Stimulated activated CD8-positive, alpha-beta memory T cell treated with anti-CD3 and anti-CD28 coated beads, Interleukin-15, amount 100 ng/mL, for 4 hours (primary cell): ENCODE measurements around the gene HLA-DOA.

ENCODE experiments used
- DNase-seq, 2 donors: peaks; one replicate each; pipeline ENCODE4 v3.0.0-alpha.2; 2020; ENCODE audit warnings: low read depth in 2 of 2

The HLA-DOA gene

GRCh38 chr6:32963866-32964265 lies 45.5 kb downstream of the HLA-DOA start:
- no peak for DNase-seq

DNA sequence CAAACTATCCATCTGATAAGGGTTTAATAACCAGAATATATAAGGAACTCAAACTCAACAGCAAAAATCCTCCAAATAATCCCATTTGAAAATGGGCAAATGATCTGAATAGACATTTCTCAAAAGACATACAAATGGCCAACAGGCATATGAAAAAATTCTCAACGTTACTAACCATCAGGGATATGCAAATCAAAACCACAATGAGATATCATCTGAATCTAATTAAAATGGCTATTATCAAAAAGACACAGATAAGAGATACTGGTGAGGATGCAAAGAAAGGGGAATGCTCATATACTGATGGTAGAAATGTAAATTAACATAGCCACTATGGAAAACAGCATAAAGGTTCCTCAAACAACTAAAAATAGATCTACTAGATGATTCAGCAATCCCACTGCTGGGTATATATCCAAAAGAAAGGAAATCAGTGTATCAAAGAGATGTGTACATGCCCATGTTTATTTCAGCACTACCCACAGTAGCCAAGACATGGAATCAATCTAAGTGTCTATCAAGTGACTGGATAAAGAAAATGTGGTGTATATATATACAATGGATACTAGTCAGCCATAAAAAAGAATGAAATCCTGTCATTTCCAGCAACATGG lies 47.1 kb downstream of the HLA-DOA start:
- DNase-seq = no peak

DNA sequence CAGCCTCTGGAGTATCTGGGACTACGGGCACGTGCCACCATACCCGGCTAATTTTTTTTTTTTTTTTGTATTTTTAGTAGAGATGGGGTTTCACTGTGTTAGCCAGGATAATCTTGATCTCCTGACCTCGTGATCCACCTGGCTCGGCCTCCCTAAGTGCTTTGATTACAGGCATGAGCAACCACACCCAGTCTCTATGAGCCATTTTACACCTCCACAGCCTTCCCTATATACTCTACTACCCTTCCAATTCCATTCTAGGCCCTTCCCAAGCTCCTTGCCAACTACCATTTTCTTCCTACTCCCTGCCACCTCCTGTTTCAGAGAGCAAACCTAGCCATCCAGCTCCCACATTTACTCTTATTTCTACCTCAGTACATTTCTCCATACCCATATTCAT lies 48.8 kb downstream of the HLA-DOA start:
- DNase-seq = no peak

GRCh38 chr6:32956176-32956575 lies 53.2 kb downstream of the HLA-DOA start:
- no peak for DNase-seq

DNA sequence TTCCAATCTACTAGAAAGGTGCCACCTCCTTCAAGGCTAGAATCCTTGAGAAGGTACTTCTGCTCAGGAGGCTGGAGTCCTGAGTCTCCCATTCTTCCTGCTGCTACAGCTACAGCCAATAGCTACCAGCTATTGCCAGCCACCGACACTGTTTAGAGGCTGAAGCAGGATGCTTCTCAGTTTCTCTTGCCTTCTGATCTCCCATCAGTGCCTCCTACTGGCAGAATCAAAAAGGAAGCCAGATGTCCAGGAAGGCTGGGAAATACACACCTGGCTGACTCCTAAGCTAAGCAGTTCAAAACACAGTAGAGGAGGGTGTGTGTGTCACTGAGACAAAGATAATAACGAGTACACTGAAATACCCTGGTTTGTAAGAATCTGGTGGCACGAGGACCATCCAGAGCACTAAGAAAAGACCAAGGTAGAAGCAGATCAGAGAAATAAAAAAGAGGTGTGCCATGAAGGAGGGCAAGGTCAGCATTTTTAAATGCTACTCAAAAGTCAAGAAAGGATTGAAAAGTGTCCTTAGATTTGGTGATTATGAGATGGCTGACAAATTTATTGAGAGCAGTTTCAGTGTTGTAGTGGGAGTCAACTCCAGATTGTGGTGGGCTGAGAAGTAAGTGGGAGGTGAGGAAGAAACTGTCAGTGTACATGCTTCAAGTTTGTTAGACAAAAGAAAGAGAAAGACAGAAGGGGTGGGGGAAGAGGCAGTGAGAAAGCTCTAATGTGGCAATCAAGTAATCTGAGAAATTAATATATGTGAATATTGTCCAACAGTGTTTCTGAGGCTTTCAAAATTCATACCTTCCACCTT lies 54.2 kb downstream of the HLA-DOA start:
- DNase-seq = no peak

DNA sequence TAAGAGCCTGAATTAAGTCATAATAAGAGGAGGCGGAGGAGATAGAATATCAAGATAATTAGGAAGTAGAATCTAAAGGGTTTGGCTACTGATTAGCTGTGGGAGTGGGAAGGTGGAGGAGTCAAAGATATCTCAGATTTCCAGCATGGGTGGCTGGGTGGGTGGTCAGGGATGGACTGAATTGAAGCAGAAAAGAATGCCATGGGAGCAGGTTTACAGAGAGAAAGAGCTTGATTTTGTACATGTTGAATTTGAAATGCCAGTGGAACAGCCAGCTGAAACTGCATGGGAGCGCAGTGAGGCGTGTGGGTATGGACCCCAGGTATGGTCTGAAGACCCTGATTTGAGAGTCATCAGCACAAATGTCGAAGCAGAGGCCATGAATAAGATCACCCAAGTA lies 55.1 kb downstream of the HLA-DOA start:
- DNase-seq = no peak
